ENCODE measurements around the gene CHSY1.

The CHSY1 gene

DNA sequence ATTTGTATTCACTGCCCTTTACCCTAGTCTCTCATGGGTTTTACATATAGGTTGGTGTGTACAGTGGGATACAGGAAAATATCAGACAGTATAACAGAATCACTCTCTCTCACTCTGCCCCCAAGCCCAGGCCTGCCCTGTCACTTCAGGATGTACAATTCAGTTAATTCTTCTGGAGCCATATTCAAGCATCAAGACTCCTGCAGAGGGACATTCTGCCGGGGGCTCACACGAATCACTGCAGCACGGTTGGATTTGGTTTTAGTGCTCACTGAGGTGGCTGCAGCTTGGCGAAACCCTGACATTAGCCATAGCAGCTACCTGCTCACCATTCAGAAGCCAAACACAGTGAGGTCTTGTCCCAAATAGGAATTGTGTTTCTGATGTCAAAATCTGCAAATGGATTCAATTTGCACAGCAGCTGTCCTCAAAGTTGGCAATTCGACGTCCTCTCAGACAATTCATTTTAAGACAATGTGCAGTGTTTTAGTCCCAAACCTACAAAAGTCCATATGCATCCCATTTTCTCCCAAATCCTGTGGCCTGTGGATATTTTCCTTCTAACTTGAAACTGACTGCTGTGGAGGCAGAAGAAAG is 82.9 kb downstream of the CHSY1 start:
- H3K4me1 ChIP-seq: no peaks in the 10 kb centered on the region; the same call in 1 of the 2 replicates
- no peak for DNase-seq (ENCODE audit: low spot score in 2 of 2)
- H3K4me3 ChIP-seq: no peak overlapping the region
- no peaks in the 10 kb centered on the region for H3K36me3 ChIP-seq (replicated peaks)
- in situ Hi-C loops (cut with MboI; ENCODE audit: low sequenced_read_pairs): no loop called here
- peaks cover 8% of the 10 kb centered on the region; the same call in 1 of the 2 replicates for H3K9me3 ChIP-seq
- no peaks in the 10 kb centered on the region for H3K27me3 ChIP-seq (ENCODE audit: low read depth)

DNA sequence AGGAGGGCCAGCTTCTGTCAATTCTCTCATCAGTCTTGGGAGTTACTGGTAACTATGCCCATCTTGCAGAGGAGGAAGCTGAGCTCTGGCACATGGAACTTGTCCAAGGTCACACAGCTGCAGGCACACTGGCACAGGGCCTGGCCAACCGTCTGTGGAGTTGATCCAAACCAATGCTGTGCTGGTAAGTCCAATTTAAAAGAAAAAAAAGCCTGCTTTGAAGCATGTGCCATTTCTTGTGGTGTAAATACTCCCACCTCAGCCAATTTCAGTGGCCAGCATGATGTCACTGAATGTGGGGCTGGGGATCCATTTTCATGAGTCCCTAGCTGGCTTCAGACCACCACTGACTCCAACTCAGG is 83.4 kb downstream of the CHSY1 start:
- Histone ChIP-seq H3K36me3 (replicated peaks) (no peaks in the 10 kb centered on the region), H3K9me3 (peaks cover 8% of the 10 kb centered on the region; the same call in 1 of the 2 replicates), H3K4me1 (no peaks in the 10 kb centered on the region; the same call in 1 of the 2 replicates), H3K27me3 (ENCODE audit: low read depth) (no peaks in the 10 kb centered on the region), H3K4me3 (no peak overlapping the region)
- in situ Hi-C loops (cut with MboI; ENCODE audit: low sequenced_read_pairs): no loop called here
- DNase-seq (ENCODE audit: low spot score in 2 of 2): no peak

DNA sequence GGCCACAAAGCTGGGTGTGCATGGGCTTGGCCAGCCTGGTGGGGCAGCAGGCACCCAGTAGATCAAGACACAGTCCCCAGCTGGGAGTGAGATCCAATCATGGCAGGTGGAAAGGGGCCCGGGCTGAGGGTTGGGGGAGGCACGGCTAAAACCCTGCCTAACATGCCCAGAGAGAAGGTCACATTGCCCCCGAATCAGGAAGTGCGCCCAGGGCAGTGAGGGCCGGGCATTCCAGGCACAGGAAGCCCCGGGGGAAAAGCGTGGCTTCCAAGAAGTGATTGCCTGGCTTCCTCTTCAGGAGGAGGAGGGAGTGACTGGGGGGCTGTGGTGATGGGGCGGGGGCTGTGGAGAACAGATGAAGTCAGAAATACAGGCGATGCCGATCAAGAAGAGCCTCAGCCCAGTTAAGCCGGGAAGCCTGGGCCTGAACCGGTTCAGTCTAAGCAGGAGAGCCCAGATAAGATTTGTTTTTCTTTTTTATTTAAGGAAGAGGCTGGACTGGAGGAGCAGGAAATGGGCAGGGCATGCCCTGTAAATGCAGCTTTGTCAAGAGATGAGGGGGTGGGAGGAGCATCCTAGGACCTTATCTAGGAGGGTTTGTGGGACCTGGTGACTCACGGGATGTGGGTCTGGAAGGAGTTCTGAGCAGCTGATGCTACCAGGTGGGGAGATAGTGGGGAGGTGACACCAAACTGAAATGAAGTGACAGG is 83.9 kb downstream of the CHSY1 start:
- H3K27me3 ChIP-seq (ENCODE audit: low read depth): no peaks in the 10 kb centered on the region
- H3K4me1 ChIP-seq: no peaks in the 10 kb centered on the region; the same call in 1 of the 2 replicates
- peaks cover 8% of the 10 kb centered on the region; the same call in 1 of the 2 replicates for H3K9me3 ChIP-seq
- no peaks in the 10 kb centered on the region for H3K36me3 ChIP-seq (replicated peaks)
- H3K4me3 ChIP-seq: no peak overlapping the region
- in situ Hi-C loops (cut with MboI; ENCODE audit: low sequenced_read_pairs): no loop called here
- DNase-seq (ENCODE audit: low spot score in 2 of 2): no peak

DNA sequence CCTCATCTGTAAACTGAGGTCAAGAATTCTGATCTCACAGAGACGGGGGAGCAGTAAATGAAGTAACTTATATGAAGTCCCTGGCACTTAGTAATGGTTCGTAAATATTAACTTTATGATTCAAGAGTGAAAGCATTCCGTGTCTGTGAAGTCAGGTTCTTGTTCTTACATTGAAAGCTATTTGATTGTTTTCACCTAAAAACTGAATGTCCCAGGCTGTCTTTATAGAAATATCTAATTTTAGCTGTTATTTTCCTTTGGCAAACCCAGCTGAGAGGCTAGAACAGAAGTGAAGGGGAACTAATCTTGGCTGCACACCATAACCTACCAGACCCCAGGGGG is 84.5 kb downstream of the CHSY1 start:
- H3K4me1 ChIP-seq: no peaks in the 10 kb centered on the region; the same call in 1 of the 2 replicates

DNA sequence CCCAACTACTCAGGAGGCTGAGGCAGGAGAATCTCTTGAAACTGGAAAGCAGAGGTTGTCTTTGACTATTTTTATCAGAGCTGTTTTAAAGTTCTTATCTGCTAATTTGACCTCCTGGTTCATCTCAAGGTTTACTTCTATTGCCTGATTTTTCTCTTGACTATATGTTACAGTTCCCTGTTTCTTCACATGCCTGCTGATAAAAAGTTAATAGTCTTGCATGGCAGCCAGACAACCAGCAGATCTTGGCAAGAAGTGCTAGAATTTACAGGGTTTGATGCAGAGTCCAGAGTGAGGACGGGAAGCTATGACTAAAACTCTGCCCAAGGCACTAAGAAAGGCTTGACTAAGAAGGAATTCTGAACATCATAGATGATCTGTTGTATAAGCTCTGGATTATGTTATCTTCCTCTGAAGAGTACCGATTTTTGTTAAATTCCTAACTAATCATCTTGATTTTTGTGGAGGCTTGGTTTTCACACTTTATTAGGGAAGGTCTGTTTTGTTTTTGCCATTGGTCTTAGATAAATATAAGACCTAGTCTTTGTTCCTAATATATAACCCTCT is 85.9 kb downstream of the CHSY1 start:
- in situ Hi-C loops (cut with MboI; ENCODE audit: low sequenced_read_pairs): no loop called here
- Histone ChIP-seq H3K4me1 (no peaks in the 10 kb centered on the region), H3K4me3 (no peak overlapping the region), H3K9me3 (peaks cover 8% of the 10 kb centered on the region; the same call in 1 of the 2 replicates), H3K36me3 (replicated peaks) (no peaks in the 10 kb centered on the region), H3K27me3 (ENCODE audit: low read depth) (no peaks in the 10 kb centered on the region)
- DNase-seq (ENCODE audit: low spot score in 2 of 2): no peak

More for the DNA sequence above, 84.5 kb downstream of the CHSY1 start:
- H3K9me3 ChIP-seq: peaks cover 8% of the 10 kb centered on the region; the same call in 1 of the 2 replicates
- in situ Hi-C loops (cut with MboI; ENCODE audit: low sequenced_read_pairs): no loop called here
- H3K27me3 ChIP-seq (ENCODE audit: low read depth): no peaks in the 10 kb centered on the region
- H3K36me3 ChIP-seq (replicated peaks): no peaks in the 10 kb centered on the region
- DNase-seq (ENCODE audit: low spot score in 2 of 2): no peak
- no peak overlapping the region for H3K4me3 ChIP-seq

DNA sequence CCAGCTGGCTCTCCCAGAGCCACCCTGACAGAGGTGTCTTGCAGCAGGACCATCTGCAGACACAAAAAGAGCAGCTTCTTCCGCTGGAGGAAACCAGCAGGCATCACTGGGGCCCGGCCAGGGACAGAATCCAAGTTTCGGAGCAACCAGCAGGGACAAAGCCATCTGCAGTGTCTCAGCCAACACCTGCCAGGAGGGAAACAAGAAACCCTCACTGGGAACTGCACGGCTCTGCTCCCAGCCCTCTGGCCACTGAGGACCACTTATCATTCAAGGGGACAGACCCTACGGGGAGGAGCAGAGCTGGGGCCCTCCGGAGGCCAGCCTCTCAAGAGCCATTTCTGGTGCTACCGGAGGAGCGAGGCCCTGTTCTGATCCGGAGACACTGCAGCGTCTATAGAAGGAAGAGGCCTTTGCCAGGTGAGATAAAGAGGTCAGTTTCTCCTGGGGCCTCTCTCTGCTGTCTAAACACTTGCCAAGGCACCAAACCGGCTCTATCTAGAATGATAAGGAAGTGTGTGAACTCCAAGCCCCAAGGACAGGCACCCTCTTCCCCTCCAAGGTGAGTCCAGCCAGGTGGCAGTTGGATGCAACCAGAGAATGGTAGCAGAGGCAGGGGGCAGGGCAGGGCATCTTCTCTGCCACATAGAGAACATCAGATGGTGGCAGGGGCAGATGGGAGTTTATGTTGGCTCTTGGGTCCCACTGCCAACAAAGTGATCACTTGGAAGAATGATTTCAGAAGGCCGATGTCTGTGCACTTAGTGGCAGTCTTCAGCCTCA is 89.0 kb downstream of the CHSY1 start:
- in situ Hi-C loops (cut with MboI; ENCODE audit: low sequenced_read_pairs): no loop called here
- Histone ChIP-seq H3K27me3 (ENCODE audit: low read depth) (no peaks in the 10 kb centered on the region), H3K4me3 (no peak overlapping the region), H3K9me3 (peaks cover 8% of the 10 kb centered on the region; the same call in 1 of the 2 replicates), H3K4me1 (no peaks in the 10 kb centered on the region), H3K36me3 (replicated peaks) (no peaks in the 10 kb centered on the region)
- no peak for DNase-seq (ENCODE audit: low spot score in 2 of 2)

DNA sequence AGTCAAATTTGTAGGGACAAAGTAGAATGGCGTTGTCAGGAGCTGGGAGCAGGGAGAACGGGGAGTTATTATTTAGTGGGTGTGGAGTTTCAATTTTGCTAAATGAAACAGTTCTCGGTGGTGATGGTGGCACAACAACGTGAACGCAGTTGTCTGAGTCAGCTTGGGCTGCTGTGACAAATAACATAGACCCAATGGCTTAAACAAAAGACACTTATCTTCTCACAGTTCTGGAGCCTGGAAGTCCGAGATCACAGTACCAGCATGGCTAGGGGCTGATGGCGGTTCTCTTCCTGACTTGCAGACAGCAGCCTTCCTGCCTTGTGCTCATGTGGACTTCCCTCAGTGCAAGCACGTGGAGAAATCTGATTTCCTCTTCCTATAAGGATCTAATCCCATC is 90.2 kb downstream of the CHSY1 start:
- H3K36me3 ChIP-seq (replicated peaks): no peaks in the 10 kb centered on the region
- H3K27me3 ChIP-seq (ENCODE audit: low read depth): no peaks in the 10 kb centered on the region
- no peak overlapping the region for H3K4me3 ChIP-seq
- H3K9me3 ChIP-seq: peaks cover 8% of the 10 kb centered on the region; the same call in 1 of the 2 replicates
- H3K4me1 ChIP-seq: no peaks in the 10 kb centered on the region
- DNase-seq (ENCODE audit: low spot score in 2 of 2): no peak
- in situ Hi-C loops (cut with MboI; ENCODE audit: low sequenced_read_pairs): no loop called here

DNA sequence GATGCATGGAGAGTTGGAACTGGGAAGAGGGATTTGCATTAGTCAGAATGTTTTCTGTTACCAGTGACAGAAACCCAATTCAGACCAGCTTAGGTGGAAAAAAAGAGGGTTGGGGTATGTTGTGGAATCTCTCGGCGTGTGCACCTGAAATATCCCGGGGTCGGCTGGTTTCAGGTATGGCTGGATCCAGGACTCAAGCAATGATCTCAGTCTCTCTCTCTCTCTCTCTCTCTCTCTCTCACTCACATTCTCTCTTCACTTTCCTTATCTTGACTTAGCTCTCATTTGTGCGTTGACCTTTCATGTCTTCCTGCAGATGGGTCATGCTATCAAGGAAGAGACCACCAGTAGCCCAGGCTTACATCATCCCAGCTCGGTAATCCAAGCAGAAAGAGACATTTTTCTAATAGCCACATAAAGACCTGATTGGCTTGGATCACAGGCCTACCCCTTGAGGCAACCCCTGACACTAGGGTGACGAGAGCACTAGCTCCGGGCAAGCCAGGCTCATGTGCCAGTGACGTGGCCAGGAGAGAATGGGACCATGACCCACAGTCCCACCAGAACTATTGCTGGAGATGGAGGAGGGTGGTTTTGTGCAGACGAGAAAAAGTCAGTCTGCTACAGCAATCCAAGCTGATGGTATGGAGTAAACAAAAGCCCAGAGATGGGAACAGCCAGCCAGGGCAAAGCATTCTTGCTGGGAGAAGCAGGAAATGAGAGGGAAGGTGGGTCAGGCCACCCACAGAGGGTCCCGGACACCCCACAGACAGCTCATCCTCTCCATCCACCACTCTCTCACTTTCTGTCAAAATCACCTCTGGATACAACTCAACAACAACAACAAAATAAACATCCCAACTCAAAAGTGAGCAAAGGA is 91.7 kb downstream of the CHSY1 start:
- Histone ChIP-seq H3K9me3 (no peaks in the 10 kb centered on the region), H3K4me1 (no peaks in the 10 kb centered on the region), H3K4me3 (no peak overlapping the region), H3K36me3 (replicated peaks) (no peaks in the 10 kb centered on the region), H3K27me3 (ENCODE audit: low read depth) (no peaks in the 10 kb centered on the region)
- no peak for DNase-seq (ENCODE audit: low spot score in 2 of 2)
- in situ Hi-C loops (cut with MboI; ENCODE audit: low sequenced_read_pairs): no loop called here

DNA sequence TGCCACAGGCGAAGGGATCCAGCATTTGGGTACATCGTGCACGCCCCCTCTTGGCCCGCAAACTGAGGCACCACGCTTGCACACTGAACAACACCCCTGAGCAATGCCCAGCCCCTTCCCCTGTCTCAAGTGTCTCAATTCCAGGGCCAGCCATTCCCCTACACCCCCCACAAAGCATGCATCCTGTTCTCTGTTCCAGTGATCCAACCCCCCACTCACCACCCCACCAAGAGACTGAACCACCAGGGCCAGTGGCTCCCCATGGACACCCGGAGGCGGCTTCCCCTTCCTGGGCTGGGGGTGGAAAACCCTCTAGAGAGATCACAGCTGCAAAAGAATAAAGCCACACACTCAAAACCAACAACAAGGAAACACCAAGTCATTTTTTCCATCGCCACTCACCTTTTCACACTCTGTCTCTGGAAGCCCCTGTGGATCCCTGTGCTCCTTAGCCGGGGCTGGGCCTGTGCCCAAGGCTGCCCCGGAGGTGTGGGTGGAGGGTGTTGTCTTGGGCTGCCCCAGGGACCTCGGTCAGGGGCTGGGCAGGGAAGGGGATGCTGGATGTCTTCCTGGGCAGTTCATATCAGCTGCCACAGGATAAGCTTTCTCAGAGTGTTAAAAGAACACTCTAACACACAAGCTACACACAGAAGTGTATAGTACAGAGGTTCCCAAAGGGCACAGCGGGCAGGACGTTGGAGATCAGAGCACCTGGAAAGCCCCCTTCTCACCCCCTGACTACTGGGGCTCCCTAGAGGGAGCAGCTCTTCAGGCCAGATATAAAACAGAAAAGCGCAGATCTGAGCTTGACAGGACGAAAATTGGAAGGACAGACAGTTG is 92.5 kb downstream of the CHSY1 start:
- no peaks in the 10 kb centered on the region for H3K36me3 ChIP-seq (replicated peaks)
- H3K27me3 ChIP-seq (ENCODE audit: low read depth): no peaks in the 10 kb centered on the region
- no peaks in the 10 kb centered on the region for H3K4me1 ChIP-seq
- no peak overlapping the region for H3K4me3 ChIP-seq
- no peak for DNase-seq (ENCODE audit: low spot score in 2 of 2)
- H3K9me3 ChIP-seq: no peaks in the 10 kb centered on the region
- in situ Hi-C loops (cut with MboI; ENCODE audit: low sequenced_read_pairs): no loop called here

DNA sequence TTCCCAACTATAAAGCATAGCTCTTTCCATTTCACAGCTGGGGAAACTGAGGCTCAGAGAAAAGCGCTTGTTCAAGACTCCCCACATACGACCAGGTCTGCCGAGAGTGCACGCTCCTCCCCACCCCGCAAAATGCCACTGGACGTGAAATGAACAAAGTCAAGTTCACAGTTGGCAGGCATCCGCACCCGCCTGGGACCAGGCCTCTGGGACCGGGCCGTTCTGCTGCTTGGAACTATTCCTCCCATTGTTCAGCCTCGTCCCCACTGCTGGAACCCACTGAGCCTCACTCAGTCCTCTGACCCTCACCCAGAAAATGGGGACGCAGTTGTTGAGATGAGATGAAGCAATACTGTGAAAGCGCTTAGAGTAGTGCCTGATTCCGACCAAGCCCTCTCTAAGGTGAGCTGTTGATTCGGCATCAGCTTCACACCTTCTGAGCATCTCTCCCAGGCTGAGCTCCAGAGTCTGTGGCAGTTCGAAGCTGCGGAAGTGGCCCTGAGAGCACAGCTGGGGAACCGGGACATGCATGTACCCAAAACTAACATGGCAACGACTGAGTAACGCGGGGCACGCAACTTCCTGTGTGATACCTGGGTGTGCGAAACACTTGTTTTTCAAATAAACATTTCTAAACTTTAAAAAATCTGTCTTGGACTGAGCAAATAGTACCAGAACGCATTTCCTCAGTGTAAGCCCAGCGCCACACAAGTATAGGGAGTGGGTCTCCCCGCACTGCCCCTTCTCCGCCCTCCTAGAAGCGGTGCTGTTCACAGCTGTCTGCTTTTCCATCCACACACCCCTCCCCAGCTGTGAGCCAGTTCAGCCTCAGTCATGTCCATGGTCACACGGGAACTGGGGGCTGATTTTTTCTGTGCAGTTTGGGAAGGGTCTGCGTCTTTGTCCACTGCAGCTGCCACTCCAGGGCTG is 93.4 kb downstream of the CHSY1 start:
- no peaks in the 10 kb centered on the region for H3K4me1 ChIP-seq
- H3K4me3 ChIP-seq: no peak overlapping the region
- in situ Hi-C loops (cut with MboI; ENCODE audit: low sequenced_read_pairs): no loop called here
- H3K36me3 ChIP-seq (replicated peaks): no peaks in the 10 kb centered on the region
- no peaks in the 10 kb centered on the region for H3K9me3 ChIP-seq
- no peak for DNase-seq (ENCODE audit: low spot score in 2 of 2)
- H3K27me3 ChIP-seq (ENCODE audit: low read depth): no peaks in the 10 kb centered on the region

DNA sequence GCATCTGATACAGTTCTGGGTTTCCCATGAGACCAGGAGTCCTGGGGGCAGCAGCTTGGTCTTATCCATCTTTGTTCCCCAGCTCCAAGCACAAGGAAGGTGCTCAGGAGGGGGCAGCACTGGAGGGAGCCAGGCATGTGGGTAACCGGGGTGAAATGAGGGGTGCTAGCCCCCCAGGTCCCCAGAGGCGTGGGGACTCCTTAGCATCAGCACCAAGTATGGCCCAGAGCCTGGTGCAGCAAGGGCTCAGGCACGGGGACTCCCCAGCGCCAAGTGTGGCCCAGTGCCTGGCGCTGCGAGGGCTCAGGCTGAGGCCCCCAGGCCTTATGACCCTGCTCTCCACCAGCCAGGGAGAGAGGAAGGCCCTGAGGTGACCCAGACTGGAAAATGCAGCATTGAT is 94.1 kb downstream of the CHSY1 start:
- in situ Hi-C loops (cut with MboI; ENCODE audit: low sequenced_read_pairs): no loop called here
- Histone ChIP-seq H3K4me3 (no peak overlapping the region), H3K36me3 (replicated peaks) (no peaks in the 10 kb centered on the region), H3K4me1 (no peaks in the 10 kb centered on the region), H3K27me3 (ENCODE audit: low read depth) (no peaks in the 10 kb centered on the region), H3K9me3 (no peaks in the 10 kb centered on the region)
- no peak for DNase-seq (ENCODE audit: low spot score in 2 of 2)

Data from HAP-1 (cell line).